Inflammatory macrophage treated with lipopolysaccharide for 1 hour (primary cell): ENCODE data around the gene ABCC12.
"Not testable (repeated sequence)": the region's sequence is repeated elsewhere in the genome, so short reads cannot be mapped to it uniquely, and the experiment has no call there.

Experiments used
- DNase-seq, 2 donors: peaks; one replicate each; pipeline ENCODE4 v3.0.0-alpha.2; 2020 to 2022

ABCC12 gene

DNA sequence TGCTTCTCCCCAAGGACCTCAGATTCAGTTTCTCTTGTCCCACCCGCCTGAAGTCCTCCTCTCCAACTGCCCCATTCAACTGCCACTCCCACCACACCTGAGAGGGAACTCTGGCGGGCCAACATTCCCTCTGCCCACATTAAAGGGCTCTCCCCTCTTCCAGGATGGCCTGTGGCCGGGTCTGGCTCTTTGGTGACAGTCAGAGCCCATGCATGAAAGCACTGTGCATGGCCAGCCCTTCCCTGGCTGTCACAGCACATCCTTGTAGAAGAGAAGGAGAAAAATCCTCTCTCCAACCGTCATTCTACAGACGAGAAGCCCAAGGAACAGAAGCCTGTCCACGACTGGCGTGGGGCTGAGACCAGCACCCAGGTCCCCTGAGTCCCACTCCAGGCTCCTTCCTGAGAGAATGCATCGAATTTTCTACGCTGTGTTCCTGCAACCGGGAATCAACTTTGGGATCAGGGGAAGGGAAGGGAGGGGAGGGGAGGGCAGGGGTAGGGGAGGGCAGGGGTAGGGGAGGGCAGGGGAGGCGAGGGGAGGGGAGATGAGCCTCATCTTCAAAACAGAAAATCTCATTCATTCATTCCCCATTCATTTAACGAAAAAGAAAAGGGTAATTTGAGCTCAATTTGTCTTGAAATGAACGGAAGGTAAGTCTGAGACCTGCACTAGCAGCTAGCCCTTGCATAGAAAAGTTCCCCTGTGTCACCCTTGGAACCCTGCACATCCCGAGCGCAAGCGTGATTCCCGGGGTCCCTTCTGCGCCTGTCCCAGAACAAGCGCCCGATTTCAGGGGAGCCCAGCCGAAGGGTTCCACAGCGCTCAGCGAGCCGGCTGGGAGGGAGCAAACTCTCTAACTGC is at the start of gene ABCC12:
ABCC12 (minus strand) TSS at position 68 of the 864 bp plus-strand sequence. CDS start 9,569 bp downstream, outside the sequence.
- DNase-seq: no peak

DNA sequence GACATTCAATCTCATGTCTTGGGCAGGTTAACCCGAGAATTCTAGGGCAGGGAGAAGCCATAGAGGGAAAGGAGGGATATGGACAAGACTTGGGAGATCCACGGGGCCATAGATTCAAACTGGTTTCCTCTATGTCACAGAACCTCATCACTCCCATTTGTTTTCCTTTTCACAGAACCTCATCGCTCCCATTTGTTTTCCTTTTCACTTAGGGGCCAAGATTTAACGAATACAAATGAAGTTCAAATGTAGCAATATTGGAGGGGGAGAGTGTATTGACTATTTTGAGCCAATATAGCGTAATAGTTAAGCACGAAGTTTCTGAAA is 49.0 kb upstream of the ABCC12 start:
- no peak for DNase-seq

DNA sequence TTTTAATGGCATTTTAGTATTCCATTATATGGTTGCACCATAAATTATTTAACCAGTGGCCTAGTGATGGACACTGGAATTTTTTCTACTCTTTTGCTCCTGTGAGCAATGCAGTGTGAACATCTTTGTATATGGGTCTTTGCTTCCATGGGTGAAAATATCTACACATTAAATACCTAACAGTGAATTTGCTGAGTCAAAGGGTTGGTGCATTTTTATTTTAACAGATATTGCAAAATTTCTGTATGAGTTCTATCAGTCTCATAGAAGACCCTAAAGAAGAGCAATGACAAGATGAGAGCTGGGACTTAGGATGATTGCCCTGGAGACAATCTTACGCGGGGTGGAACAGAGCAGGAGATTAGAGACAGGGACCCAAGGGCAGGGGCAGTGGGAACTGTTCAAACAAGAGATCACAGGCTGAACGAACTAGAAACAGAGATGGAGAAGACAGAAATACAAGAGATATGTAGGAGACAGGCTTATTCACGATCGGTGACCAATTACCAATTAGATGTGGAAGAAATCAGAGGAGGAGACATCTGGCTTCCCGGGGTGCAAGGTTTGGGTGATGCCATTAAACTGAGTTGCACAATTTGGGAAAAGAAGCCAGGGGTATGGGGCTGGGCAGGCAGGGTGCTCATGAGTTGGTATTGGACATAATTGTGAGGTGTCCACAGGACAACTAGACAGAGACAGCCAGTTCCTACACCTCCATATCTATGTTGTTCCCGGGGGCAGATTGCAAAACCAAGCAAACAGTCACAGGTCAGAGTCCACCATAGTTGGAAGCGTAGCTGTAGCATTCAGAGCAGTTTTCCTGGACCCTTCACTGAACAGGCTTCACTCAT is 48.4 kb upstream of the ABCC12 start:
- DNase-seq: no peak

DNA sequence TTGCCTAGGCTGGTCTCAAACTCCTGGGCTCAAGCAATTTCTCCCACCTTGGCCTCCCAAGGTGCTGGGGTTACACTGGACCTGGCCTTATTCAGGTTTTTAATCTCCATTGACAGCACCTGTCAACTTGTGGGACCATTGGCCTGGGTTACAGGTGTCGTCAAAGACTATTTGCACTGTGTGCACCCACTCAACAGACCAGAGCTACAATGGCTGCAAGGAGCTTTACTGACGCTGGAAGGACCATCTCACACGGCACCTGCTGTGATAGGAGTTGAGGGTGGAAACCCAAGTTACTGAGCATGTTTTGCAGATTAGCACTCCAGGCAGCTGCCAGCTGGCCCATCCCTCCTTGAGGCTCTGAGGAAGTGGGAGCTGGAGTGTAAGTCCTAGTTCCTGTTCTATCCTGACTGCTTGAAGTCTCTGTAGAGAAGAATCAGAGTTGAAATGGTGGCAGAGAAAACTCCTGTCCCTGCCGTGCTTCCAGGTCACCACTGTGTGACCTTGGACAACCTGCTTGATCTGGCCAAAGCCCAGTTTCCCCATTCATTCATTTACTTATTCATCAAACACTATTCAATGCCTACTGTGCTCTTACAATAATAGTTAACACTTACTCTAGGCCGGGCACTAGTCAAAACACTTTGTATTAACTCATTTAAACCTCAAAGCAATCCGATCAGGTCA is 45.9 kb upstream of the ABCC12 start:
- DNase-seq: peak; percentile 11 to 17

DNA sequence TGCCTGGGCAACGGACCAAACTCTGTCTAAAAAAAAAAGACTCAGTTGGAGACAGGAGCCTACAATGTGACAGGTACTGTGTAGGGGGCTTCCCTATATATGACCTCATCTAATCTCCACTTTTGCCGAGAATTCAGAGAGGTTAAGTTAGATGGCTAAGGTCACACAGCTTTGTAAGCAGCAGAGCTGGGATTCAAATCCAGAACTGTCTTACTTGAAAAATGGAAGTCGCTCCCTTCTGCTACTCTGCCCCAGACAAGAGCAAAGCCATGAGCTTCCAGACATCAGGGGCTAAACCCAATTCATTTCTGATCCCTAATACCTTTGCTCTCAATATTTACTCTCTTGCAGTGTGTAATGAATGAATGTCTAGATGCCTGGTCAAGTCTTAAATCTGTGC is 41.5 kb upstream of the ABCC12 start:
- DNase-seq: no peak

DNA sequence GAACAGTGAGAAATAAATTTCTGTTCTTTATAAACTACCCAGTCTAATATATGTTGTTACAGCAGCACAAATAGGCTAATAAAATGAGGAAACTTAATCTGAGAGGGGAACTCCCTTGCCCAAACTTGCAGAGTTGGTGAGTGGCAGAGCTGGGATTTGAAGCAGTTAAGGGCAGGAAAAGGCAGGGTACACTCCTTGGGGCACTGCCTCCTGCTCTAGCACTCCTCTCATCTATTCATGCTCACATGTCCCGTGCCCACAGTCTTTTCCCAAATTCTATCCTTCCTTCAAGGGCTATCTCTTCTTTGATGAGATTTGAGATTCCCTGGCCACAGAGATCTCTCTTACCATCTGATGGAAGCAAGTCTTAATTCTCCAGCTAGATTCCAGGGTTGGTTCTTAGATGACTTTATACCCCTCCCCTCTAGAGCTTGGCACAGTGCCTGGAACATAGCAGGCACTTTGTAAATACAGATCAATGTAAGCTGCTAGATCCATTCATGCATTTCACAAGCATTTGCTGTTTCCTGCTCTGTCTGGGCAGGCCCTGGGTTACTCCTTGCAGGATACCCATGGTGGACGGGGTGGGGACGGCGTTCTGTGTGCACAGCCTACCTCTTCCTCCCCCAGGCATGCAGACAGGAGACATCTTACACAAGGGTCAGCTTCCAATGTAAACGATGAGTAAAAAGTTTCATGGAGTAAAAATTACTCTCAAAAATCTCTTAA is 39.2 kb upstream of the ABCC12 start:
- DNase-seq: peak; percentile 6 to 22

DNA sequence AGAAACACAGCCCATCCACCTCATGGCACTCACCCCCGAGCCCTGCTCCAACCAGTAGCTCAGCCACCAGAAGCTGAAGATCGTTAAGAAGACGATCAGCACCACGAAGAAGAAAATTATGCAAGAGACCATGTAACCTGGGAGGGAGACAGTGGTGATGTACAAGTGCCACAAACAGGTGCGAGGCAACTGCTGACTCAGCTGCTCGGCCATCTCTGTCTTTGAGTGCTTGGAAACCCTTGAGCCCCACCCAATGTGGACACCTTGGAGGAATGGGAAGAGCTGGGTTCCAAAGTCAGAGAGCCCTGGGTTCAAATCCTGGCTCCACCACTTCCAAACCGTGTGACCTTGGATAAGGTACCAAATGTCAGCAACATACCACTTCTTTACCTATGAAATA is 38.1 kb upstream of the ABCC12 start:
- DNase-seq: no peak

DNA sequence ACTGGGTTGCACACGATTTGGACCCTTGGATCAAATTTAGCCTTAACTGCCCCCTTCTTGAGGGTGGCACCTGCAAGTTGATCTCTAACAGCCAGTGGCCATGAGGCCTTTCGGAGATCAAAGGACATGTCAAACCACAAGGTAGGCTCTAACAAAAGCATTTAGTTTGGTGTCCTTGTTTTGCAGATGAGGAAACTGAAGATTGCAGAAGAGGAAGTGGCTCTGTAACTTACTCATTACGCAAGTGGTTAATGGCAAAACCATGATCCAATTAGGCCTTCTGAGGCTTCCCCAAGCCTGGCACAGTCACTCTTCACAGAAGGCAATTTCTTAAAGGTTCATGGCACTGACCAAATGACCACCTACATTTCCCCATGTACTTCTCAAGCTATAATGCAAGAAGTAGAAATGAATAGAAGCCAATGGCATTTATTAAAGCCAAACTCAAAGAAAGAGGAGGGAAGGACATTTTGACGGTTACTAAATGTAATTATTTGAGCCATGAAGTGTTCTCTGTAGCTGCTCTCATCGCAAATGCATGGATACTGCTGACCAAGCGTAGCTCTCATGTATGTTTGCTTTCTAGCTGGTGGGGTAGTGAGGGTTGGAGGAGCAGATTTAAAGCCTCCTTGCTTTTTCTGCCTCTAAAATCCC is 32.8 kb upstream of the ABCC12 start:
- peak; percentile 89 to 91 for DNase-seq

DNA sequence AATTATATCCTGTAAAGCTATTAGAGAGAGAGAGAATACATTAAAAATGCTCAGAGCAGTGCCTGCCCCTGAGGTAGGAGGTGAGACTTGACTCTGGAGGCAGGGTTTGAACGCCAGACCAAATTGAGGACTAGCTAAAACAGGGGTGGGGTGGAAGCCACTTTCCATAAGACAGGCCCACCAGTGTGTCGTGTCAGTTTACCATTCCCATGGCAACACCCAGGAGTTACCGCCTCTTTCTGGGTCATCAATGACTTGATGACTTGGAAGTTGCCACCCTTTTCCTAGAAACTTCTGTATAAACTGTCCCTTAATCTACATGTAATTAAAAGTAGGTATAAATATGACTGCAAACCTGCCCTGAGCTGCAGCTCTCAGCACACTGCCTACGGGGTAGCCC is 32.0 kb upstream of the ABCC12 start:
- DNase-seq: no peak

DNA sequence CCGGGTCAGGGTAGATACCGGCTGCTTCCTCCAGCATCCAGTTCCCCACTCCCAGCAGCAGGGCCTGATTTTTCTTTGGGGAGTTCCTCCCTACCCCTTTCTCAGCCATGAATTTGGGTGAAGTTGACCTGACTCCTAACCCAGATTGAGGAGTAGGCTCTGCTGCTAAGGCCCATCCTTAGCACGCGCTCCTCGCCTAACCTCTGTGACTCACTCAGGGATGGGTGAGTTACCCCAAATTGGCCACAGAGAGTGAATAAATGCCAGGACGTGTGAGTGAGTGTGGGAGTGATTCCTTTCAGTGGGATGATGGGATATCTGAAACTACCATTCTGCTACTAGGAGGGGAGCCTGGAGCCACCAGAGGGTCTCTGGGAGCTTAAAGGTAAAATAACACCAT is 28.9 kb upstream of the ABCC12 start:
- no peak for DNase-seq

DNA sequence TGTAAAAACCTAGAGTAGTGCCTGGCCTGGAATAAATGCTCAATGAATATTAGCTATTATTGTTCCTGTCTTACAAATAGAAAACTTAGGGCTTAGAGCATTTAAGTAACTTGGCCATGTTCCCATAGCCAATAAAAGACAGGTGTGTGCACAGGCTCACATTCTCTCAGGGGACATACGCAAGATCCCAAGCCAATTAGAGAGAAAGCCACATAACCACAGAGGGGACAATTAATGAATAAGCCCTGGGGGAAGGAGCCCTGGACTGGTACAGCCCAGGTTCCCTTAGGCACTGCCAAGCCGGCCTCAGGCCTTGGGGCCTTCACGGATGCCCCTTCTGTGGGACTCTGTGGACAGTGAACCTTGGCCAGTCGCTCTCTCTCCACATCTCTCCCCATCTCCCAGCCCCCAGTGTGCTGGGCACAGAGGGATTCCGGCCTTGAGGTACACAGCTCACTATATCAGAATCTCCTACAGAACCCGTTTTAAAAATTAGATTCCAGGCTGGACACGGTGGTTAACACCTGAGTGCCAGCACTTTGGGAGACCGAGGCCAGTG is 27.3 kb upstream of the ABCC12 start:
- no peak for DNase-seq

DNA sequence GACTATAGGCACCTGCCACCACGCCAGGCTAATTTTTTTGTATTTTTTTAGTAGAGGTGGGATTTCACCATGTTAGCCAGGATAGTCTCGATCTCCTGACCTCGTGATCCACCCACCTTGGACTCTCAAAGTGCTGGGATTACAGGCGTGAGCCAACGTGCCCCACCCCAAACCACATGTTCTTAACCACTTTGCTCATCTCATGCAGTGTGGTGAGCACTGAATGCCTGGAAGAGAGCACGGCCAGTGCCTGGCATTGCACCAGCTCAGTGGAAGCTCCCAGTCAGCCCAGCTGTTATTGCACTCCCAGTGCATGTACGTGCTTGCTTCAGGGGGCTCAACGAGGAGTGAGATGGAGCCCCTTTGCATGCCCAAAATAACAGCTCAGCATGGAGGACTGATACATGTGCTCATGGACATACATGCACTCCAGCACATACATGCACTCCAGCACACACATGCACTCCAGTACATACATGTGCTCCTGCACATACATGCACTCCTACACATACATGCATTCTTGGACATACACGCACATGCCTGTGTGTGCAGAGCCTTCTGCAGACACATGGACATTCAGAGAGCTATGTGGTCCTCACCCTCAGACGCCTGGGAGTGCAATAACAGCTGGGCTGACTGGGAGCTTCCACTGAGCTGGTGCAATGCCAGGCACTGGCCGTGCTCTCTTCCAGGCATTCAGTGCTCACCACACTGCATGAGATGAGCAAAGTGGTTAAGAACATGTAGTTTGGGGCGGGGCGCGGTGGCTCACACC is 26.1 kb upstream of the ABCC12 start:
- not testable (repeated sequence) for DNase-seq

DNA sequence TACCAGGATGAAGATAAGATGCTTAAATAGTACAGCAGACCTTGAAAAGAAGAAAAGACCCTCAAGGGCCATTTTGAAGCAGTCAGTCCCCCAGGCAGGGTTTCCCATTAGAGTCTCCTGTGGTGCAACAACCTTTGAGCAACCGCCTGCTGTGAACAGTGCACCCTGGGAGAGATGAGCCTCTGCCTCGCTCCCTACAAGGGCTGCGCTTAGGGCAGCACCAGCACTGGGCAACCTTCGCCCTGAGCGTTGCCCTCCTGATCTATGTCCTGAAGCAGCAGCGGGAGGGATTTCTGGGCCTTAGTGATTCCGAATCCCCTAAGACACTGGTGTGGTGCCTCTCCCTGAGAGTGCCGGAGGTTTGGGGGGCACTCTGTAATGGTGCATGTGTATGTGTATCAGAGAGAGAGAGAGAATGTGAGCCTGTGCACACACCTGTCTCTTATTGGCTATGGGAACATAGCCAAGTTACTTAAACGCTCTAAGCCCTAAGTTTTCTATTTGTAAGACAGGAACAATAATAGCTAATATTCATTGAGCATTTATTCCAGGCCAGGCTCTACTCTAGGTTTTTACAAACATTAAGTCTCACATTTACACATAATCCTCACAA is 25.2 kb upstream of the ABCC12 start:
- no peak for DNase-seq

DNA sequence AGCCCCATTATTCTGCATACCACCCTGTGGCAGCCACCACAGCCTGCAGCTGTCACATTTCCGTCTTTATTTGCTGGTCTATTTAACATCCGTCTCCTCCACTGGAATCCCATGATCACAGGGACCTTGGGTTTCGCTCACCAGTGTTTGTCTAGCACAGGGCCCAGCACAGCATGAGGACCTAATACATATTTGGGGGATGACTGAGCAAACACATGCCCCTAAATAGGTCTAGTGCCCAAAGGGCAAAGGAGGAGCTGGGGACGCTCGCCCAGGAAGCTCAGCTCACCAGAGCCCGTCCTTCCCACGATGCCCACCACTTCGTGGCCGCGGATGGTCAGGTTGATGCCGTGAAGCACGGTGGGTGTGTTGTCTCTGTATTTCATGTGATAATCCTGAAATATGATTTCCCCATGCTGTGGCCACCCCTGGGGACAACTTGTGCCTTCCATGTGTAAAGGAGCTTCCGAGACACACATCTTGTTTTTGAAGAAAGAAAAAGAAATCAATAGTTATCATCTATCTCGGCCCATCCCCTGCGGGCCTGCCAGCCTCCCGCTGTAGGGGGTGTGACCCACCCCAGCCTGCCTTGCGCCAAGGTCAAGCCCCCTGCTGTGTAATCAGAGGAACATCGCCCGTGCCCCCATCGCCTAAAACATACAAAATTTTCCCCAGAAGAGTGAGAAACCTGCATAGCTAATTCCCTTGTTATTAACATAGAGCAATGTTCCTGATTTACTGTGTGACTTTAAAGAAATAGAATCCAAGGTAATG is 21.0 kb upstream of the ABCC12 start:
- DNase-seq: no peak

DNA sequence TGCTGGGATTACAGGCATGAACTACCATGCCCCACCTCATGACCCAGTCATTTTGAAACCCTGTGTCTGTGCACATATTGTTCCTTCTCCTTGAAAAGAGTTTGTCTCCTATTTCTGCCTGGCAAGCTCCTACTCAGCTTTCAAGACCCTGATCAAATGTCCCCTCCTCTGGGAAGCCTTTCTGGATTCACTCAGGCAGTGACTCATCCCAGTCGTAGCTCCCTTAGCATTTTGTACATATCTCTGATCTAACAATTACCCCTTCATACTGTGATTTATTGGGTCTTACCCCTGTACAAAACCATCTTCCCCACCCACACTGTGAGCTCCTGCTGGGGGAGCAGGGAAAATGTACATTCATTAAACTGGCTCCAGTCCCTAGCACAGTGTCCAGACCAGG is 18.1 kb upstream of the ABCC12 start:
- no peak for DNase-seq

DNA sequence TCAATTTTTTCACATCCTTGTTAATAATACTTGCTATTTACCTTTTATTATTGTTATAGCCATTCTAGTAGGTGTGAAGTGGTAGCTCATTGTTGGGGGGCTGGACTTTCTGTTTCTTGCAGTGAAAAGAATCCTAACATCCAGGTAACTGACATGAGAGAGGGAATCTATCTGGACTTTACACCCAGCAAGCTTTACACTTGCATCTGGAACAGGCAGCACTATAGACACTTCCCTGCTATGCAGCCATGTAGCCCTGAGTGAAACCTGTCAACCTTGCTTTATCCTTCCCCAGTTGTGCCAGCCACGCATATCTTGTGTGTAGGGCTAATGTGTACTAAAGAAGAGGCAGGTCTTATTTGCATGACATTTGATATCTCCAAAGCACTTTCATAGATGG is 16.9 kb upstream of the ABCC12 start:
- DNase-seq: no peak

DNA sequence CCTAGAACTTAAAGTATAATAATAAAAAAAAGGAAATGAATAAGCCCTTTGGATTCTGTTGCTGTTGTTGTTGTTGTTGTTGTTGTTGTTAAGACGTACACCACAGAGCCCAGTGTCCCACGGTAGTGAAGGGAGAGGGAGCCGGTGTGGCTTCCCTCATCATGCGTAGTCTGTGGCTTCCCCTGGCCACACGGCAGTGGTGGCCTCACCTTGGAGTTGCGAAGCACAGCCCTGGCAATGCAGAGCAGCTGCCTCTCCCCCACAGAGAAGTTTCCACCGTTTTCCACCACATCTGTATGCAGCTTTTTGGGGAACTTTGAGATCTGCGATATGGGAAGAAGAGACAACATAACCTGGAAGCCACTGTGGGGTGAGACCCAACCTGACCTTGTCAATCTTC is 14.1 kb upstream of the ABCC12 start:
- no peak for DNase-seq

DNA sequence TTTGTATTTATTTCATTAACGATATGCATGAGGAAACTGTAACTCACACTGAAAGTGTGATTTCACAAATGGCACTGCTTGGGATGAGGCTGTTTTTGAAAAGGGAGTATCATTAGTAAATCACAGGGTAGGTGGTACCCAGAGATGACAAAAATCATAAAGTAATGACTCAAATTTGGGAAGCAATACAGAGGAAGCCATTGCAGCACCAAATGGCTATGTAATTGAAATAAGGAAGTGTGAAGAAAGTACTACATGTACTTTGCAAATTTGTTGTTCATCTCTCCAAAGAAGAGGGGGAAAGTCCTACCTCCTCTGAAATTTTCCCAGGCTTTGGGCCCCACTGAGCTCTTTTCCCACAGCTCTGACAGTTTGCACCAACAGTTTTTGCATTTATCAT is 12.3 kb upstream of the ABCC12 start:
- peak; percentile 48 to 56 for DNase-seq

DNA sequence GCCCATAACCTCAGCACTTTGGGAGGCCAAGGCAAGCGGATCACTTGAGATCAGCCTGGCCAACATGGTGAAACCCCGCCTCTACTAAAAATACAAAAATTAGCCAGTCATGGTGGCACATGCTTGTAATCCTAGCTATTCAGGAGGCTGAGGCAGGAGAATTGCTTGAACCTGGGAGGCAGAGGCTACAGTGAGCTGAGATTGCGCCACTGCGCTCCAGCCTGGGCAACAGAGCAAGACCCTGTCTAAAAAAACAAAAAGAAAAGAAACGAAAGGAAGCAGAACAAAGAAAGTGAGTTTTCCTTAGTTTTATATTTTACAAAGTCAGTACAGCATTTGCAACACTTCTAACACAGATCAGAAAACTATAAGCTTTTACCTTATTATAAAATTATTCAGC is 10.8 kb upstream of the ABCC12 start:
- DNase-seq: not testable (repeated sequence)
